ENCODE data around the gene CDK14.

The CDK14 gene

GRCh38 chr7:90951986-90952954 lies 356.1 kb downstream of the CDK14 start:
- TF ChIP-seq CEBPB (IDR thresholded peaks at IDR 0.05) (no peak), RAD21 (IDR thresholded peaks at IDR 0.05; ENCODE audit: low read depth) (no peak), REST (IDR thresholded peaks at IDR 0.05; ENCODE audit: low read depth) (no peak), YY1 (IDR thresholded peaks at IDR 0.05; ENCODE audit: low read depth) (no peak), EGR1 (IDR thresholded peaks at IDR 0.05) (no peak), CREB1 (IDR thresholded peaks at IDR 0.05; ENCODE audit: low read depth) (no peak), TAF1 (IDR thresholded peaks at IDR 0.05; ENCODE audit: low read depth) (no peak), TEAD4 (IDR thresholded peaks at IDR 0.05) (no peak), ZBTB7A (IDR thresholded peaks at IDR 0.05; ENCODE audit: low read depth) (no peak), USF1 (IDR thresholded peaks at IDR 0.05) (no peak), MAX (IDR thresholded peaks at IDR 0.05) (no peak), FOXM1 (IDR thresholded peaks at IDR 0.05; ENCODE audit: borderline replicate concordance, low read depth) (no peak), NFIC (IDR thresholded peaks at IDR 0.05) (no peak), EP300 (IDR thresholded peaks at IDR 0.05; ENCODE audit: borderline replicate concordance) (no peak), TCF12 (IDR thresholded peaks at IDR 0.05; ENCODE audit: low read depth) (no peak)

GRCh38 chr7:90955641-90956207 lies 359.6 kb downstream of the CDK14 start:
- TF ChIP-seq REST (IDR thresholded peaks at IDR 0.05; ENCODE audit: low read depth) (no peak), TCF12 (IDR thresholded peaks at IDR 0.05; ENCODE audit: low read depth) (no peak), EP300 (IDR thresholded peaks at IDR 0.05; ENCODE audit: borderline replicate concordance) (no peak), NFIC (IDR thresholded peaks at IDR 0.05) (no peak), CEBPB (IDR thresholded peaks at IDR 0.05) (no peak), ZBTB7A (IDR thresholded peaks at IDR 0.05; ENCODE audit: low read depth) (no peak), MAX (IDR thresholded peaks at IDR 0.05) (no peak), FOXM1 (IDR thresholded peaks at IDR 0.05; ENCODE audit: borderline replicate concordance, low read depth) (no peak), USF1 (IDR thresholded peaks at IDR 0.05) (no peak), YY1 (IDR thresholded peaks at IDR 0.05; ENCODE audit: low read depth) (no peak), TAF1 (IDR thresholded peaks at IDR 0.05; ENCODE audit: low read depth) (no peak), CREB1 (IDR thresholded peaks at IDR 0.05; ENCODE audit: low read depth) (no peak), RAD21 (IDR thresholded peaks at IDR 0.05; ENCODE audit: low read depth) (no peak), TEAD4 (IDR thresholded peaks at IDR 0.05) (no peak), EGR1 (IDR thresholded peaks at IDR 0.05) (no peak)

- TF ChIP-seq CEBPB (IDR thresholded peaks at IDR 0.05) = no peak
- TF ChIP-seq USF1 (IDR thresholded peaks at IDR 0.05) = no peak
- TF ChIP-seq TAF1 (IDR thresholded peaks at IDR 0.05; ENCODE audit: low read depth) = no peak
- no peak for TF ChIP-seq ZBTB7A (IDR thresholded peaks at IDR 0.05; ENCODE audit: low read depth)
These were observed 361.8 kb downstream of the CDK14 start for GRCh38 chr7:90957883-90958282.

- TF ChIP-seq TEAD4 (IDR thresholded peaks at IDR 0.05) (no peak), CREB1 (IDR thresholded peaks at IDR 0.05; ENCODE audit: low read depth) (no peak), MAX (IDR thresholded peaks at IDR 0.05) (no peak), TAF1 (IDR thresholded peaks at IDR 0.05; ENCODE audit: low read depth) (no peak), FOXM1 (IDR thresholded peaks at IDR 0.05; ENCODE audit: borderline replicate concordance, low read depth) (no peak), REST (IDR thresholded peaks at IDR 0.05; ENCODE audit: low read depth) (no peak), EGR1 (IDR thresholded peaks at IDR 0.05) (no peak), YY1 (IDR thresholded peaks at IDR 0.05; ENCODE audit: low read depth) (no peak), USF1 (IDR thresholded peaks at IDR 0.05) (no peak)
These were observed 362.5 kb downstream of the CDK14 start for GRCh38 chr7:90958647-90959046.
